H9 (cell line): ENCODE data around the gene ARHGAP22. TPM values are rescaled to one million over a fixed set of nuclear protein-coding genes. Genes with fewer than 3 reads are reported as not detected.

ENCODE experiments used
- DNase-seq: peaks from one replicate; pipeline ENCODE4 v3.0.0-alpha.2; 2017
- H2AFZ ChIP-seq: one replicate; pipeline ENCODE4 v1.6.1; 2013; ENCODE audit warnings: mild to moderate bottlenecking, low read length, control low read depth, moderate library complexity
- H2AK5ac ChIP-seq: 2 replicates; pipeline ENCODE4 v1.6.1; 2013; ENCODE audit warnings: low read length, control low read depth, mixed read lengths; ENCODE audit not compliant: insufficient read length
- H2BK120ac ChIP-seq: one replicate; pipeline ENCODE4 v1.6.1; 2013; ENCODE audit warnings: low read depth, mild to moderate bottlenecking, low read length, control low read depth, inconsistent platforms; ENCODE audit not compliant: poor library complexity, severe bottlenecking
- H2BK12ac ChIP-seq: 2 replicates; pipeline ENCODE4 v1.6.1; 2013; ENCODE audit warnings: low read length, control low read depth, mixed read lengths, low read depth; ENCODE audit not compliant: insufficient read length
- H2BK15ac ChIP-seq: 2 replicates; pipeline ENCODE4 v1.6.1; 2013; ENCODE audit warnings: low read depth, low read length, control low read depth
- H2BK20ac ChIP-seq: one replicate; pipeline ENCODE4 v1.6.1; 2013; ENCODE audit warnings: low read depth, mild to moderate bottlenecking, low read length, control low read depth, inconsistent platforms; ENCODE audit not compliant: poor library complexity, severe bottlenecking
- H2BK5ac ChIP-seq: 2 replicates; pipeline ENCODE4 v1.6.1; 2013; ENCODE audit warnings: low read length, control low read depth, mixed read lengths; ENCODE audit not compliant: insufficient read length
- H3K14ac ChIP-seq: 2 replicates; pipeline ENCODE4 v1.6.1; 2013; ENCODE audit warnings: low read length, control low read depth; ENCODE audit not compliant: insufficient read depth
- H3K18ac ChIP-seq: 2 replicates; pipeline ENCODE4 v1.6.1; 2013; ENCODE audit warnings: low read depth, mild to moderate bottlenecking, mixed read lengths, low read length, control low read depth; ENCODE audit not compliant: insufficient read length
- H3K23ac ChIP-seq: 2 replicates; pipeline ENCODE4 v1.6.1; 2013; ENCODE audit warnings: low read length, control low read depth, mixed read lengths, low read depth; ENCODE audit not compliant: insufficient read length
- H3K23me2 ChIP-seq: 2 replicates; pipeline ENCODE4 v1.6.1; 2013; ENCODE audit warnings: low read depth, mild to moderate bottlenecking, mixed read lengths, low read length, control low read depth; ENCODE audit not compliant: insufficient read length, poor library complexity, severe bottlenecking
- H3K27ac ChIP-seq: 2 replicates; pipeline ENCODE4 v1.5.1; 2013; ENCODE audit warnings: low read length, control low read depth, mixed read lengths, low read depth; ENCODE audit not compliant: insufficient read length
- H3K27me3 ChIP-seq: 2 replicates; pipeline ENCODE4 v1.6.1; 2013; ENCODE audit warnings: low read length, control low read depth, inconsistent platforms; ENCODE audit not compliant: insufficient read depth
- H3K4ac ChIP-seq: 2 replicates; pipeline ENCODE4 v1.6.1; 2013; ENCODE audit warnings: low read depth, mild to moderate bottlenecking, control low read depth, inconsistent platforms, low read length, moderate library complexity
- H3K4me1 ChIP-seq: 2 replicates; pipeline ENCODE4 v1.6.1; 2013; ENCODE audit warnings: low read length, control low read depth, inconsistent platforms; ENCODE audit not compliant: insufficient read depth
- H3K4me2 ChIP-seq: 2 replicates; pipeline ENCODE4 v1.6.1; 2013; ENCODE audit warnings: low read length, control low read depth, mixed read lengths; ENCODE audit not compliant: insufficient read length, insufficient read depth
- H3K56ac ChIP-seq: 2 replicates; pipeline ENCODE4 v1.6.1; 2013; ENCODE audit warnings: low read depth, mild to moderate bottlenecking, mixed read lengths, low read length, control low read depth; ENCODE audit not compliant: insufficient read length
- H3K79me1 ChIP-seq: 2 replicates; pipeline ENCODE4 v1.6.1; 2013; ENCODE audit warnings: low read depth, mild to moderate bottlenecking, moderate library complexity, low read length, control low read depth, inconsistent platforms; ENCODE audit not compliant: insufficient read depth, poor library complexity, severe bottlenecking
- H3K79me2 ChIP-seq: 2 replicates; pipeline ENCODE4 v1.6.1; 2013; ENCODE audit warnings: low read length, control low read depth, inconsistent platforms; ENCODE audit not compliant: insufficient read depth
- H3K9ac ChIP-seq: 2 replicates; pipeline ENCODE4 v1.6.1; 2013; ENCODE audit warnings: low read length, control low read depth, mixed read lengths; ENCODE audit not compliant: insufficient read length; ENCODE audit errors: extremely low read depth
- H3K9me3 ChIP-seq: one replicate; pipeline ENCODE4 v1.6.1; 2013; ENCODE audit warnings: low read depth, low read length, inconsistent platforms; ENCODE audit not compliant: control insufficient read depth
- H3T11ph ChIP-seq: one replicate; pipeline ENCODE4 v1.6.1; 2013; ENCODE audit warnings: mild to moderate bottlenecking, low read length, control low read depth, inconsistent platforms
- H4K20me1 ChIP-seq: one replicate; pipeline ENCODE4 v1.6.1; 2013; ENCODE audit not compliant: control insufficient read depth, insufficient read length, insufficient read depth
- H4K5ac ChIP-seq: 2 replicates; pipeline ENCODE4 v1.6.1; 2013; ENCODE audit warnings: low read depth, mild to moderate bottlenecking, mixed read lengths, low read length, control low read depth; ENCODE audit not compliant: insufficient read length
- H4K8ac ChIP-seq: replicated peaks from 2 replicates; pipeline ENCODE4 v1.6.1; 2013; ENCODE audit warnings: low read length, control low read depth, mixed read lengths, low read depth; ENCODE audit not compliant: insufficient read length
- H4K91ac ChIP-seq: 2 replicates; pipeline ENCODE4 v1.6.1; 2013; ENCODE audit warnings: low read depth, mild to moderate bottlenecking, moderate library complexity, mixed read lengths, low read length, control low read depth; ENCODE audit not compliant: insufficient read length
- H3K27ac Mint-ChIP-seq, 3 experiments: 2 replicates in 2 of 3; 3 replicates in 1 of 3; pipeline ENCODE4 v1.8.0; 2020 to 2021; ENCODE audit warnings: mixed read lengths in 3 of 3, mild to moderate bottlenecking in 1 of 3, moderate library complexity in 1 of 3
- H3K27me3 Mint-ChIP-seq: 2 replicates; pipeline ENCODE4 v1.8.0; 2021; ENCODE audit warnings: low read depth, mild to moderate bottlenecking, moderate library complexity, mixed read lengths
- H3K36me3 Mint-ChIP-seq, 3 experiments: 2 replicates in 2 of 3; 3 replicates in 1 of 3; pipeline ENCODE4 v1.8.0; 2020 to 2021; ENCODE audit warnings: low read depth in 3 of 3, mixed read lengths in 3 of 3; ENCODE audit not compliant: insufficient read depth in 1 of 3
- H3K4me1 Mint-ChIP-seq, 2 experiments: 2 replicates each; pipeline ENCODE4 v1.8.0; 2020; ENCODE audit warnings: mixed read lengths in 2 of 2
- H3K4me3 Mint-ChIP-seq, 2 experiments: 2 replicates in 1 of 2; 3 replicates in 1 of 2; pipeline ENCODE4 v1.8.0; 2020 to 2021; ENCODE audit warnings: mild to moderate bottlenecking in 2 of 2, mixed read lengths in 2 of 2, moderate library complexity in 1 of 2
- H3K9me3 Mint-ChIP-seq, 2 experiments: 2 replicates in 1 of 2; 3 replicates in 1 of 2; pipeline ENCODE4 v1.8.0; 2020; ENCODE audit warnings: mild to moderate bottlenecking in 2 of 2, mixed read lengths in 2 of 2, moderate library complexity in 1 of 2
- WGBS: extraction: QIAGEN DNeasy Blood & Tissue Kit; methylation state at CpG from one replicate; pipeline ENCODE4 v1.1.7; 2013; ENCODE audit warnings: missing lambda C conversion rate, low lambda C conversion rate, mixed read lengths; ENCODE audit not compliant: insufficient read length; ENCODE audit errors: extremely low coverage; 5-methylcytosine and 5-hydroxymethylcytosine counted together
- total RNA-seq: library from RNA; stranded (reverse); gene quantifications from 2 replicates; pipeline ENCODE4 v1.2.1, GENCODE V29; 2021
- TF ChIP-seq, protein P1 (sequence below): fragments of 200-600 bp; sonication (generic); conservative IDR thresholded peaks from 3 replicates; pipeline ENCODE4 v1.8.0; 2021; ENCODE audit warnings: antibody characterized with exemption, mild to moderate bottlenecking

The ARHGAP22 gene
- total RNA-seq, 1 experiment from 2014 or later: 7.4 TPM

DNA sequence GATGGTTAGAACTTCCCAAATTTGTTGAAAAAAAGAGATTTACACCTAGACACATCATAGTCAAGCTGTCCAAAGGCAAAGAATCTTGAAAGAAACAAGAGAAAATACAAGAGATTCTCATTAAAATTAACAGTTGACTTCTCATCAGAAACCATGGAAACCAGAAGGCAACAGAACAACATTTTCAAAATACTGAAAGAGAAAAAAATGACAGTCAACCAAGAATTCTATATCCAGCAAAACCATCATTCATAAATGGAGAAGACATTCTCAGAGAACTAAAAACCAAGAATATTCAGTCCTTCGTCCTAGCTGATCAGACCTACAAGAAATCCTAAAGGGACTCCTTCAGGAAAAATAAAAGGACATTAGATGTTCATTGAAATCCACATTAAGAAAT is 90.6 kb downstream of the ARHGAP22 start:
- Mint-ChIP-seq H3K9me3 (peaks cover 27 to 29% of the 10 kb centered on the region in 2 experiments), H3K27ac (no peak overlapping the region), H3K36me3 (peaks cover 5 to 31% (median 13%) of the 10 kb centered on the region in 3 experiments), H3K4me1 (peaks cover 9% of the 10 kb centered on the region in 2 experiments), H3K4me3 (no peak overlapping the region), H3K27me3 (no peaks in the 10 kb centered on the region; the same call in 1 of the 2 replicates)
- Histone ChIP-seq H3K4me1 (no peaks in the 10 kb centered on the region), H2AK5ac (no peak overlapping the region), H4K8ac (no peak overlapping the region), H2BK20ac (no peak overlapping the region), H3K23me2 (no peaks in the 10 kb centered on the region), H2BK15ac (no peak overlapping the region), H3K56ac (no peak overlapping the region), H3K27ac (no peak overlapping the region), H4K5ac (no peak overlapping the region), H2BK5ac (no peak overlapping the region), H4K20me1 (no peaks in the 10 kb centered on the region), H3T11ph (no peak overlapping the region), H3K18ac (no peak overlapping the region), H3K9ac (no peak overlapping the region), H3K79me2 (peaks cover 2% of the 10 kb centered on the region; the same call in 1 of the 2 replicates), H3K9me3 (no peaks in the 10 kb centered on the region), H3K27me3 (no peaks in the 10 kb centered on the region), H3K4me2 (no peak overlapping the region), H4K91ac (no peak overlapping the region), H3K79me1 (no peaks in the 10 kb centered on the region), H2BK12ac (no peak overlapping the region), H2BK120ac (no peak overlapping the region), H3K4ac (no peak overlapping the region), H2AFZ (no peak overlapping the region), H3K14ac (no peak overlapping the region), H3K23ac (no peak overlapping the region)
- WGBS: no CpG with 5 or more reads among the region's 1 CpG
- TF ChIP-seq, protein P1, sequence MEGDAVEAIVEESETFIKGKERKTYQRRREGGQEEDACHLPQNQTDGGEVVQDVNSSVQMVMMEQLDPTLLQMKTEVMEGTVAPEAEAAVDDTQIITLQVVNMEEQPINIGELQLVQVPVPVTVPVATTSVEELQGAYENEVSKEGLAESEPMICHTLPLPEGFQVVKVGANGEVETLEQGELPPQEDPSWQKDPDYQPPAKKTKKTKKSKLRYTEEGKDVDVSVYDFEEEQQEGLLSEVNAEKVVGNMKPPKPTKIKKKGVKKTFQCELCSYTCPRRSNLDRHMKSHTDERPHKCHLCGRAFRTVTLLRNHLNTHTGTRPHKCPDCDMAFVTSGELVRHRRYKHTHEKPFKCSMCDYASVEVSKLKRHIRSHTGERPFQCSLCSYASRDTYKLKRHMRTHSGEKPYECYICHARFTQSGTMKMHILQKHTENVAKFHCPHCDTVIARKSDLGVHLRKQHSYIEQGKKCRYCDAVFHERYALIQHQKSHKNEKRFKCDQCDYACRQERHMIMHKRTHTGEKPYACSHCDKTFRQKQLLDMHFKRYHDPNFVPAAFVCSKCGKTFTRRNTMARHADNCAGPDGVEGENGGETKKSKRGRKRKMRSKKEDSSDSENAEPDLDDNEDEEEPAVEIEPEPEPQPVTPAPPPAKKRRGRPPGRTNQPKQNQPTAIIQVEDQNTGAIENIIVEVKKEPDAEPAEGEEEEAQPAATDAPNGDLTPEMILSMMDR: no peak
- no peak for DNase-seq
